Measurements from ENCODE around the gene NTNG2. TPM values are rescaled to one million over a fixed set of nuclear protein-coding genes. Genes with fewer than 3 reads are reported as not detected.

NTNG2 gene
- total and polyA plus RNA-seq, 2 donors (not counting 3 experiments of a cell fraction or from before 2014, with no cell fraction given): 0.08 to 0.88 TPM

GRCh38 chr9:132267660-132268059 lies 105.8 kb downstream of the NTNG2 start:
- Histone ChIP-seq H4K20me1 (replicated peaks; ENCODE audit: control insufficient read depth, extremely low read depth, insufficient read depth, low read length) (no peaks in the 10 kb centered on the region), H3K9ac (replicated peaks; ENCODE audit: extremely low read depth, insufficient read depth, low read length) (no peak overlapping the region), H3K4me1 (ENCODE audit: control insufficient read depth, extremely low read depth, insufficient read depth, low read length) (peaks cover 7% of the 10 kb centered on the region), H2AFZ (ENCODE audit: low read depth, low read length) (no peak overlapping the region), H3K4me3 (replicated peaks in 1 of 3; ENCODE audit: insufficient read depth in 1 of 3, low read depth in 1 of 3, low read length in 3 of 3) (no peak overlapping the region), H3K9me1 (replicated peaks; ENCODE audit: control insufficient read depth, extremely low read depth, insufficient read depth, low read length) (no peaks in the 10 kb centered on the region), H3K36me3 (ENCODE audit: control insufficient read depth in 2 of 2, extremely low read depth in 1 of 2, insufficient read depth in 2 of 2, low read length in 2 of 2) (peaks cover 22 to 40% of the 10 kb centered on the region in 2 experiments), H3K4me2 (ENCODE audit: insufficient read depth, low read length) (no peak overlapping the region), H3K9me3 (replicated peaks; ENCODE audit: control insufficient read depth, insufficient read depth, low read length) (no peaks in the 10 kb centered on the region), H3K27ac (ENCODE audit: insufficient read depth, low read depth, low read length) (no peak overlapping the region), H3K27me3 (ENCODE audit: control insufficient read depth in 2 of 2, insufficient read depth in 2 of 2, low read length in 2 of 2) (no peaks in the 10 kb centered on the region), H3K79me2 (ENCODE audit: control insufficient read depth, insufficient read depth, low read length) (no peaks in the 10 kb centered on the region)
- no peak for DNase-seq (ENCODE audit: low read depth, low spot score)
- ChIA-PET POLR2A (no interaction called here), CTCF (interaction anchor here (1.1 to 2.8 kb wide), 5 partner anchors 8 to 510 kb away, joined by 4 to 22 read pairs (median 11); no protein-coding TSS in a partner anchor)
- BruUV-seq (replicated peaks): no TSS peak
- intact Hi-C loops (cut with micrococcal nuclease): loop anchor here (1.0 kb wide), 1 partner anchor 505 kb away; no protein-coding TSS in a partner anchor
- TF ChIP-seq MYC (IDR thresholded peaks at IDR 0.05; ENCODE audit: low read depth, low read length): no peak
- no peak for TF ChIP-seq MAX (IDR thresholded peaks at IDR 0.05; ENCODE audit: insufficient read depth, insufficient read length)
- no peak for TF ChIP-seq JUN (IDR thresholded peaks at IDR 0.05; ENCODE audit: borderline replicate concordance, insufficient read depth, insufficient read length, low read depth)
- TF ChIP-seq CTCF (IDR thresholded peaks at IDR 0.05; ENCODE audit: extremely low read depth in 1 of 2, insufficient read depth in 1 of 2, low read depth in 1 of 2, low read length in 2 of 2): no peak
- no peak for TF ChIP-seq EZH2 (IDR thresholded peaks at IDR 0.05; ENCODE audit: borderline replicate concordance, low read depth, low read length, severe bottlenecking)
- TF ChIP-seq POLR2A (IDR thresholded peaks at IDR 0.05; ENCODE audit: low read depth, low read length): no peak
- no peak for TF ChIP-seq POLR2AphosphoS5 (IDR thresholded peaks at IDR 0.05; ENCODE audit: insufficient read depth, low read depth, low read length)
- no peak for TF ChIP-seq FOS (IDR thresholded peaks at IDR 0.05; ENCODE audit: borderline replicate concordance, insufficient read depth, low read length)
- TF ChIP-seq GATA2 (IDR thresholded peaks at IDR 0.05; ENCODE audit: insufficient read depth, insufficient read length, low read depth, low read length): no peak
- FAIRE-seq: no peak
- dilution Hi-C loops (cut with MboI; ENCODE audit: extremely low pct_ligation_motif_present, low sequenced_read_pairs): no loop called here
